ENCODE measurements around the gene SPRR4. TPM values are rescaled to one million over a fixed set of nuclear protein-coding genes. Genes with fewer than 3 reads are reported as not detected.

Gene SPRR4
- total and polyA plus RNA-seq, 2 experiments from 2014 or later: not detected

DNA sequence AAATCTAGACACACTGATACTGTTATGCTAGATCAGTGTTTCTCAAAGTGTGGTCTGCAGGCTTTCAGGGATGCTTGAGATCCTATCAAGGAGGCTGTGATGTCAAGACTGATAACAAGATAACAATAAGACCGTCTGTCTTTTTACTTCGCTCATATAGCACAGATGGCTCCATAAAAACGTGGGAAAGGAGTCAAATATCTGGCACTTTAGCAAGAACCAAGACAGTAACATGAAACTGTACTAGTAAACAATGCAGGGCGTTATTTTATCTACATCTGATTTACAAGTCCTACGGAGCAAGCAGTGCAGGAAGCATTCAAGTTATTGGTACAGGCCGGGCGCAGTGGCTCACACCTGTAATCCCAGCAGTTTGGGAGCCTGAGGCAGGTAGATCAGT is 27.5 kb downstream of the SPRR4 start:
- Histone ChIP-seq H3K27me3 (ENCODE audit: insufficient read depth) (no peaks in the 10 kb centered on the region), H3K4me2 (no peak overlapping the region), H3K27ac (ENCODE audit: low read depth) (no peak overlapping the region), H3K9me2 (ENCODE audit: insufficient read depth) (no peaks in the 10 kb centered on the region), H3F3A (replicated peaks; ENCODE audit: low read depth) (no peaks in the 10 kb centered on the region), H3K4me3 (no peak overlapping the region), H3K36me3 (ENCODE audit: insufficient read depth) (no peaks in the 10 kb centered on the region), H2AFZ (no peak overlapping the region; the same call in 1 of the 2 replicates), H4K20me1 (replicated peaks; ENCODE audit: insufficient read depth) (no peaks in the 10 kb centered on the region), H3K4me1 (ENCODE audit: insufficient read depth) (no peaks in the 10 kb centered on the region; the same call in 1 of the 2 replicates), H3K79me2 (replicated peaks; ENCODE audit: insufficient read depth) (no peaks in the 10 kb centered on the region)
- Mint-ChIP-seq H3K36me3 (ENCODE audit: low read depth) (no peaks in the 10 kb centered on the region; the same call in 2 of the 3 replicates), H3K27me3 (ENCODE audit: insufficient read depth, low read depth, poor library complexity) (peaks cover 2% of the 10 kb centered on the region), H3K4me3 (no peak overlapping the region), H3K27ac (no peak overlapping the region), H3K9me3 (peaks cover 8% of the 10 kb centered on the region; the same call in 2 of the 3 replicates), H3K4me1 (peaks cover 11% of the 10 kb centered on the region; the same call in 2 of the 3 replicates)
- ATAC-seq (no peak), DNase-seq (ENCODE audit: low spot score) (no peak)
- TF ChIP-seq, protein P1, sequence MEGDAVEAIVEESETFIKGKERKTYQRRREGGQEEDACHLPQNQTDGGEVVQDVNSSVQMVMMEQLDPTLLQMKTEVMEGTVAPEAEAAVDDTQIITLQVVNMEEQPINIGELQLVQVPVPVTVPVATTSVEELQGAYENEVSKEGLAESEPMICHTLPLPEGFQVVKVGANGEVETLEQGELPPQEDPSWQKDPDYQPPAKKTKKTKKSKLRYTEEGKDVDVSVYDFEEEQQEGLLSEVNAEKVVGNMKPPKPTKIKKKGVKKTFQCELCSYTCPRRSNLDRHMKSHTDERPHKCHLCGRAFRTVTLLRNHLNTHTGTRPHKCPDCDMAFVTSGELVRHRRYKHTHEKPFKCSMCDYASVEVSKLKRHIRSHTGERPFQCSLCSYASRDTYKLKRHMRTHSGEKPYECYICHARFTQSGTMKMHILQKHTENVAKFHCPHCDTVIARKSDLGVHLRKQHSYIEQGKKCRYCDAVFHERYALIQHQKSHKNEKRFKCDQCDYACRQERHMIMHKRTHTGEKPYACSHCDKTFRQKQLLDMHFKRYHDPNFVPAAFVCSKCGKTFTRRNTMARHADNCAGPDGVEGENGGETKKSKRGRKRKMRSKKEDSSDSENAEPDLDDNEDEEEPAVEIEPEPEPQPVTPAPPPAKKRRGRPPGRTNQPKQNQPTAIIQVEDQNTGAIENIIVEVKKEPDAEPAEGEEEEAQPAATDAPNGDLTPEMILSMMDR (conservative IDR thresholded peaks at IDR 0.05; ENCODE audit: low read depth in 2 of 2): no peak
- TF ChIP-seq ZNF462 (CRISPR knock-in tag; IDR thresholded peaks at IDR 0.05) (no peak), ZNF114 (CRISPR knock-in tag; IDR thresholded peaks at IDR 0.05) (no peak), ETS1 (IDR thresholded peaks at IDR 0.05) (no peak), EZH2 (IDR thresholded peaks at IDR 0.05; ENCODE audit: low read depth, unreplicated experiment) (no peak), STAT1 (IDR thresholded peaks at IDR 0.05; ENCODE audit: unreplicated experiment) (no peak), CREB1 (CRISPR knock-in tag; IDR thresholded peaks at IDR 0.05; ENCODE audit: low read depth) (no peak), ZNF331 (CRISPR knock-in tag; IDR thresholded peaks at IDR 0.05; ENCODE audit: low read depth) (no peak), EZH2phosphoT487 (IDR thresholded peaks at IDR 0.05; ENCODE audit: unreplicated experiment) (no peak), NANOG (IDR thresholded peaks at IDR 0.05; ENCODE audit: borderline replicate concordance) (no peak), JUNB (IDR thresholded peaks at IDR 0.05; ENCODE audit: unreplicated experiment) (no peak), POLR2AphosphoS5 (IDR thresholded peaks at IDR 0.05; ENCODE audit: low read depth) (no peak)
- TF ChIP-seq, protein P2, sequence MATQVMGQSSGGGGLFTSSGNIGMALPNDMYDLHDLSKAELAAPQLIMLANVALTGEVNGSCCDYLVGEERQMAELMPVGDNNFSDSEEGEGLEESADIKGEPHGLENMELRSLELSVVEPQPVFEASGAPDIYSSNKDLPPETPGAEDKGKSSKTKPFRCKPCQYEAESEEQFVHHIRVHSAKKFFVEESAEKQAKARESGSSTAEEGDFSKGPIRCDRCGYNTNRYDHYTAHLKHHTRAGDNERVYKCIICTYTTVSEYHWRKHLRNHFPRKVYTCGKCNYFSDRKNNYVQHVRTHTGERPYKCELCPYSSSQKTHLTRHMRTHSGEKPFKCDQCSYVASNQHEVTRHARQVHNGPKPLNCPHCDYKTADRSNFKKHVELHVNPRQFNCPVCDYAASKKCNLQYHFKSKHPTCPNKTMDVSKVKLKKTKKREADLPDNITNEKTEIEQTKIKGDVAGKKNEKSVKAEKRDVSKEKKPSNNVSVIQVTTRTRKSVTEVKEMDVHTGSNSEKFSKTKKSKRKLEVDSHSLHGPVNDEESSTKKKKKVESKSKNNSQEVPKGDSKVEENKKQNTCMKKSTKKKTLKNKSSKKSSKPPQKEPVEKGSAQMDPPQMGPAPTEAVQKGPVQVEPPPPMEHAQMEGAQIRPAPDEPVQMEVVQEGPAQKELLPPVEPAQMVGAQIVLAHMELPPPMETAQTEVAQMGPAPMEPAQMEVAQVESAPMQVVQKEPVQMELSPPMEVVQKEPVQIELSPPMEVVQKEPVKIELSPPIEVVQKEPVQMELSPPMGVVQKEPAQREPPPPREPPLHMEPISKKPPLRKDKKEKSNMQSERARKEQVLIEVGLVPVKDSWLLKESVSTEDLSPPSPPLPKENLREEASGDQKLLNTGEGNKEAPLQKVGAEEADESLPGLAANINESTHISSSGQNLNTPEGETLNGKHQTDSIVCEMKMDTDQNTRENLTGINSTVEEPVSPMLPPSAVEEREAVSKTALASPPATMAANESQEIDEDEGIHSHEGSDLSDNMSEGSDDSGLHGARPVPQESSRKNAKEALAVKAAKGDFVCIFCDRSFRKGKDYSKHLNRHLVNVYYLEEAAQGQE (IDR thresholded peaks at IDR 0.05; ENCODE audit: unreplicated experiment): no peak

Data from GM23338 (cell line).